ENCODE results near the gene GGA1.

Gene GGA1

GRCh38 chr22:37674951-37675929 lies 66.6 kb downstream of the GGA1 start, which contains the start of gene LGALS1:
Gene LGALS1 (plus strand): TSS chr22:37675636. CDS start chr22:37675703, 67 bp downstream.
- peak; percentile 98 for DNase-seq

- DNase-seq: peak; percentile 38
Observed at GRCh38 chr22:37675930-37676735, 67.5 kb downstream of the GGA1 start.

- DNase-seq: peak; percentile 98
Observed at GRCh38 chr22:37676736-37677492, 68.3 kb downstream of the GGA1 start.

GRCh38 chr22:37677493-37677974 lies 68.9 kb downstream of the GGA1 start:
- DNase-seq: no peak

GRCh38 chr22:37678372-37678771 lies 69.7 kb downstream of the GGA1 start:
- DNase-seq: no peak

- DNase-seq: no peak
Observed at GRCh38 chr22:37679670-37680069, 71.0 kb downstream of the GGA1 start.

- peak; percentile 20 for DNase-seq
Observed at GRCh38 chr22:37680191-37680851, 71.7 kb downstream of the GGA1 start.

- DNase-seq: peak; percentile 48
Observed at GRCh38 chr22:37681001-37681424, 72.4 kb downstream of the GGA1 start.

GRCh38 chr22:37681556-37682049 lies 73.0 kb downstream of the GGA1 start:
- peak; percentile 77 for DNase-seq
